Measurements from ENCODE around the gene RAN. TPM values are rescaled to one million over a fixed set of nuclear protein-coding genes. Genes with fewer than 3 reads are reported as not detected.

RAN gene
- total and polyA plus RNA-seq, 9 of the 15 experiments (the other 6 are each of a cell fraction or from before 2014, with no cell fraction given), result 1,687 to 3,820 (median 2,300) TPM

DNA sequence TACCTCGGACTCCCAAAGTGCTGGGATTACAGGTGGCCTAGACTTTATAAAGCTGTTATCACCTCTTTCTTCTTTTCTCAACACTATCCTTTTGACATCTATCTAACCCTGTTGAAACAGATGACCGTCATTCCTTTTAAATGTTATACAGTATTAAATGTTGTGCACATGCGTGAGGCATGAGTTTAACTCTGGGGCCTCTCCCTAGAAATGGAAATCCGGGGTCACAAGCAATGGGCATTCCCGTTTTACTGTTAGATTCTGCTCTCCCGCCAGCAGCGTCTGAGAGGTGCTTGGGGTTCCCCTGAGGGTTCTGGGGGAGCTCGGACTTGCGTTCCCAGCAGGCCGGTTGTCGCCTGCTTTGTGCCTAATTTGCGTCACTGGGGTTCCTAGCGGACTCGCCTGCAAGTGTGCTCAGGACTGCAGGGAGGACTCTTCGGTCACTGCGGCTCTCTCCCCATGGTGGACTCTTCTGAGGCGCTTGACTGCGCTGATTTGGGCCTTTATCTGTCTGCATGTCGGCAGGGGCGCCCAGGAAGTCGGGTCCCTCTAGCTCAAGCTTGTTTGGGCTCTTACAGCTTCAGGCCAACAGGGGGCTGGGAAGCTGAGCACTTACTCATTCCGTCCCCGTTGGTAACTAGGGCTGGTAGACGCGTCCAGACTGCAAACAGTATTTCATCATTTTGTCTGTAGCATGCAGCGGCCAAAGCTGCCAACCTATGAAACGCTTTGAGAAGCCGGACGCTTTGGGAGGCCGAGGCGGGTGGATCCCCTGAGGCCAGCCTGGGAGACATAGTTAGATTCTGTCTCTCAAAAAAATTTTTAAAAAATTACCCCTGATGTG is 1.2 kb upstream of the RAN start (continued):
- TF ChIP-seq, protein P1, sequence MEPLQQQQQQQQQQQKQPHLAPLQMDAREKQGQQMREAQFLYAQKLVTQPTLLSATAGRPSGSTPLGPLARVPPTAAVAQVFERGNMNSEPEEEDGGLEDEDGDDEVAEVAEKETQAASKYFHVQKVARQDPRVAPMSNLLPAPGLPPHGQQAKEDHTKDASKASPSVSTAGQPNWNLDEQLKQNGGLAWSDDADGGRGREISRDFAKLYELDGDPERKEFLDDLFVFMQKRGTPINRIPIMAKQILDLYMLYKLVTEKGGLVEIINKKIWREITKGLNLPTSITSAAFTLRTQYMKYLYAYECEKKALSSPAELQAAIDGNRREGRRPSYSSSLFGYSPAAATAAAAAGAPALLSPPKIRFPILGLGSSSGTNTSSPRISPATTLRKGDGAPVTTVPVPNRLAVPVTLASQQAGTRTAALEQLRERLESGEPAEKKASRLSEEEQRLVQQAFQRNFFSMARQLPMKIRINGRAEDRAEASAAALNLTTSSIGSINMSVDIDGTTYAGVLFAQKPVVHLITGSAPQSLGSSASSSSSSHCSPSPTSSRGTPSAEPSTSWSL (CRISPR knock-in tag; IDR thresholded peaks at IDR 0.05; ENCODE audit: borderline replicate concordance), result no peak
- peak; percentile 48 to 58; a peak in 3 of 4 replicates for TF ChIP-seq NRF1 (conservative IDR thresholded peaks at IDR 0.05 in 1 of 2, IDR thresholded peaks at IDR 0.05 in 1 of 2)
- no peak for TF ChIP-seq ZNF764 (CRISPR knock-in tag; IDR thresholded peaks at IDR 0.05; ENCODE audit: low read depth)
- no peak for TF ChIP-seq TCF7 (IDR thresholded peaks at IDR 0.05; ENCODE audit: borderline replicate concordance)
- no peak for TF ChIP-seq NCOA2 (IDR thresholded peaks at IDR 0.05; ENCODE audit: partially characterized antibody in 2 of 2)
- no peak for TF ChIP-seq TCF7L2 (IDR thresholded peaks at IDR 0.05; ENCODE audit: low read depth, low read length)
- TF ChIP-seq ZNF407 (IDR thresholded peaks at IDR 0.05; ENCODE audit: low read depth), result no peak
- TF ChIP-seq GTF2A2 (tag; IDR thresholded peaks at IDR 0.05), result no peak; the same call in 1 of the 2 replicates
- TF ChIP-seq, protein P2, sequence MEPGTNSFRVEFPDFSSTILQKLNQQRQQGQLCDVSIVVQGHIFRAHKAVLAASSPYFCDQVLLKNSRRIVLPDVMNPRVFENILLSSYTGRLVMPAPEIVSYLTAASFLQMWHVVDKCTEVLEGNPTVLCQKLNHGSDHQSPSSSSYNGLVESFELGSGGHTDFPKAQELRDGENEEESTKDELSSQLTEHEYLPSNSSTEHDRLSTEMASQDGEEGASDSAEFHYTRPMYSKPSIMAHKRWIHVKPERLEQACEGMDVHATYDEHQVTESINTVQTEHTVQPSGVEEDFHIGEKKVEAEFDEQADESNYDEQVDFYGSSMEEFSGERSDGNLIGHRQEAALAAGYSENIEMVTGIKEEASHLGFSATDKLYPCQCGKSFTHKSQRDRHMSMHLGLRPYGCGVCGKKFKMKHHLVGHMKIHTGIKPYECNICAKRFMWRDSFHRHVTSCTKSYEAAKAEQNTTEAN (CRISPR knock-in tag; IDR thresholded peaks at IDR 0.05), result no peak; the same call in 1 of the 2 replicates
- TF ChIP-seq NR2C2 (CRISPR knock-in tag; IDR thresholded peaks at IDR 0.05), result peak; percentile 50; the same call in 1 of the 2 replicates
- no peak; the same call in 1 of the 2 replicates for TF ChIP-seq NR2C2 (tag; IDR thresholded peaks at IDR 0.05)
- no peak for TF ChIP-seq ZFP1 (CRISPR knock-in tag; IDR thresholded peaks at IDR 0.05)
- no peak for TF ChIP-seq NR2C1 (IDR thresholded peaks at IDR 0.05)
- TF ChIP-seq NR2C1 (tag; IDR thresholded peaks at IDR 0.05), result no peak
- TF ChIP-seq TCF15 (CRISPR knock-in tag; IDR thresholded peaks at IDR 0.05), result no peak

Measured in K562 (cell line).